Immature natural killer cell (primary cell): Measurements from ENCODE around the gene TSC22D2. TPM values are rescaled to one million over a fixed set of nuclear protein-coding genes. Genes with fewer than 3 reads are reported as not detected.

ENCODE experiments used
- DNase-seq, 3 donors: peaks; one replicate each; pipeline ENCODE4 v3.0.0; 2022; ENCODE audit warnings: mixed read lengths in 1 of 3
- H3K27ac Mint-ChIP-seq, 6 donors: one replicate each; pipeline ENCODE4 v1.8.0; 2020; ENCODE audit warnings: mixed read lengths in 6 of 6, mild to moderate bottlenecking in 5 of 6, inconsistent platforms in 4 of 6, moderate library complexity in 3 of 6
- H3K27me3 Mint-ChIP-seq, 3 donors: one replicate each; pipeline ENCODE4 v1.8.0; 2020 to 2021; ENCODE audit warnings: low read depth in 3 of 3, mild to moderate bottlenecking in 3 of 3, mixed read lengths in 3 of 3, moderate library complexity in 3 of 3, inconsistent platforms in 1 of 3
- H3K36me3 Mint-ChIP-seq, 3 donors: one replicate each; pipeline ENCODE4 v1.8.0; 2020; ENCODE audit warnings: mixed read lengths in 3 of 3, inconsistent platforms in 2 of 3, mild to moderate bottlenecking in 2 of 3
- H3K4me1 Mint-ChIP-seq, 2 donors: one replicate each; pipeline ENCODE4 v1.8.0; 2020; ENCODE audit warnings: inconsistent platforms in 2 of 2, mild to moderate bottlenecking in 2 of 2, mixed read lengths in 2 of 2, moderate library complexity in 1 of 2
- H3K4me3 Mint-ChIP-seq, 5 donors: one replicate each; pipeline ENCODE4 v1.8.0; 2020; ENCODE audit warnings: mild to moderate bottlenecking in 5 of 5, mixed read lengths in 5 of 5, inconsistent platforms in 3 of 5, moderate library complexity in 3 of 5
- H3K9me3 Mint-ChIP-seq, 6 donors: one replicate each; pipeline ENCODE4 v1.8.0; 2020; ENCODE audit warnings: mild to moderate bottlenecking in 6 of 6, mixed read lengths in 6 of 6, inconsistent platforms in 4 of 6, moderate library complexity in 3 of 6
- polyA plus RNA-seq, 3 donors: library from polyadenylated mRNA; unstranded; fragments of 300-500 nt; fragmentation: Illumina TruSeq; gene quantifications; one replicate each; pipeline ENCODE4 v1.2.3, GENCODE V29; 2021

The TSC22D2 gene
- 10 to 100 TPM in 1 of 3 donors, 1 to 10 TPM in 2; 6.4 to 10.4 (median 9.0) TPM for polyA plus RNA-seq

GRCh38 chr3:150408221-150409124, at the start of gene TSC22D2:
Gene TSC22D2 (plus strand): TSS chr3:150408298. CDS start chr3:150409351, 1,053 bp downstream.
- Mint-ChIP-seq H3K27me3 (peaks cover 13 to 31% (median 17%) of the 10 kb centered on the region in 3 donors), H3K4me1 (peaks cover 38 to 46% of the 10 kb centered on the region in 2 donors), H3K36me3 (no peaks in the 10 kb centered on the region), H3K9me3 (peaks cover 0 to 2% (median 0%) of the 10 kb centered on the region in 6 donors), H3K27ac (peak within 1 kb of the TSS; percentile 94 to 99 (median 98)), H3K4me3 (peak within 1 kb of the TSS; percentile 89 to 97 (median 91))
- DNase-seq: peak; percentile 97

GRCh38 chr3:150359381-150359780, 48.7 kb upstream of the TSC22D2 start:
- DNase-seq: no peak

GRCh38 chr3:150360966-150361365, 47.1 kb upstream of the TSC22D2 start:
- no peak overlapping the region for H3K4me3 Mint-ChIP-seq
- H3K9me3 Mint-ChIP-seq: no peaks in the 10 kb centered on the region
- no peaks in the 10 kb centered on the region for H3K36me3 Mint-ChIP-seq
- H3K27me3 Mint-ChIP-seq: no peaks in the 10 kb centered on the region
- no peaks in the 10 kb centered on the region for H3K4me1 Mint-ChIP-seq
- no peak overlapping the region for H3K27ac Mint-ChIP-seq
- no peak for DNase-seq

More at GRCh38 chr3:150359381-150359780, 48.7 kb upstream of the TSC22D2 start:
- Mint-ChIP-seq H3K36me3 (no peaks in the 10 kb centered on the region), H3K27ac (no peak overlapping the region), H3K4me3 (no peak overlapping the region), H3K4me1 (no peaks in the 10 kb centered on the region), H3K9me3 (no peaks in the 10 kb centered on the region), H3K27me3 (peaks cover 0 to 2% (median 0%) of the 10 kb centered on the region in 3 donors)

- Mint-ChIP-seq H3K27ac (no peak overlapping the region), H3K36me3 (no peaks in the 10 kb centered on the region)
Measured at GRCh38 chr3:150362515-150363302, 45.4 kb upstream of the TSC22D2 start.

GRCh38 chr3:150363420-150363819, 44.7 kb upstream of the TSC22D2 start:
- Mint-ChIP-seq H3K36me3 (no peaks in the 10 kb centered on the region), H3K27ac (no peak overlapping the region), H3K27me3 (no peaks in the 10 kb centered on the region), H3K4me3 (no peak overlapping the region), H3K4me1 (no peaks in the 10 kb centered on the region), H3K9me3 (no peaks in the 10 kb centered on the region)
- DNase-seq: no peak

More at GRCh38 chr3:150362515-150363302, 45.4 kb upstream of the TSC22D2 start:
- no peaks in the 10 kb centered on the region for H3K4me1 Mint-ChIP-seq
- H3K9me3 Mint-ChIP-seq: no peaks in the 10 kb centered on the region
- DNase-seq: no peak
- H3K27me3 Mint-ChIP-seq: no peaks in the 10 kb centered on the region
- no peak overlapping the region for H3K4me3 Mint-ChIP-seq

GRCh38 chr3:150365132-150365604, 42.9 kb upstream of the TSC22D2 start:
- Mint-ChIP-seq H3K36me3 (no peaks in the 10 kb centered on the region), H3K4me3 (no peak overlapping the region), H3K4me1 (no peaks in the 10 kb centered on the region), H3K27me3 (no peaks in the 10 kb centered on the region), H3K9me3 (no peaks in the 10 kb centered on the region), H3K27ac (no peak overlapping the region)
- DNase-seq: no peak

GRCh38 chr3:150367757-150368156, 40.3 kb upstream of the TSC22D2 start:
- no peak for DNase-seq
- H3K4me1 Mint-ChIP-seq: no peaks in the 10 kb centered on the region
- no peaks in the 10 kb centered on the region for H3K36me3 Mint-ChIP-seq
- H3K4me3 Mint-ChIP-seq: no peak overlapping the region
- H3K9me3 Mint-ChIP-seq: no peaks in the 10 kb centered on the region
- H3K27ac Mint-ChIP-seq: no peak overlapping the region
- H3K27me3 Mint-ChIP-seq: no peaks in the 10 kb centered on the region

- Mint-ChIP-seq H3K4me3 (no peak overlapping the region), H3K27me3 (peaks cover 0 to 1% (median 0%) of the 10 kb centered on the region in 3 donors), H3K4me1 (peaks cover 0 to 12% of the 10 kb centered on the region in 2 donors), H3K36me3 (no peaks in the 10 kb centered on the region), H3K27ac (peak overlapping the region in 1 of 6 donors; percentile 35), H3K9me3 (no peaks in the 10 kb centered on the region)
- DNase-seq: no peak
Measured at GRCh38 chr3:150370122-150370602, 37.9 kb upstream of the TSC22D2 start.

GRCh38 chr3:150370999-150371398, 37.1 kb upstream of the TSC22D2 start:
- Mint-ChIP-seq H3K36me3 (no peaks in the 10 kb centered on the region), H3K4me3 (no peak overlapping the region), H3K27me3 (peaks cover 0 to 1% (median 0%) of the 10 kb centered on the region in 3 donors), H3K27ac (no peak overlapping the region), H3K9me3 (no peaks in the 10 kb centered on the region), H3K4me1 (peaks cover 0 to 12% of the 10 kb centered on the region in 2 donors)
- DNase-seq: no peak

GRCh38 chr3:150371741-150372254, 36.3 kb upstream of the TSC22D2 start:
- H3K27ac Mint-ChIP-seq: no peak overlapping the region
- no peaks in the 10 kb centered on the region for H3K36me3 Mint-ChIP-seq
- H3K27me3 Mint-ChIP-seq: peaks cover 0 to 1% (median 0%) of the 10 kb centered on the region in 3 donors
- H3K4me1 Mint-ChIP-seq: peaks cover 0 to 12% of the 10 kb centered on the region in 2 donors
- no peaks in the 10 kb centered on the region for H3K9me3 Mint-ChIP-seq
- no peak for DNase-seq
- H3K4me3 Mint-ChIP-seq: no peak overlapping the region

- Mint-ChIP-seq H3K9me3 (no peaks in the 10 kb centered on the region), H3K4me1 (peaks cover 0 to 12% of the 10 kb centered on the region in 2 donors), H3K36me3 (no peaks in the 10 kb centered on the region), H3K4me3 (no peak overlapping the region), H3K27me3 (peaks cover 0 to 1% (median 0%) of the 10 kb centered on the region in 3 donors), H3K27ac (no peak overlapping the region)
- DNase-seq: no peak
Measured at GRCh38 chr3:150372320-150372719, 35.8 kb upstream of the TSC22D2 start.

- Mint-ChIP-seq H3K27ac (peak overlapping the region in 1 of 6 donors; percentile 53), H3K9me3 (no peaks in the 10 kb centered on the region), H3K4me1 (peaks cover 0 to 12% of the 10 kb centered on the region in 2 donors), H3K36me3 (no peaks in the 10 kb centered on the region), H3K4me3 (no peak overlapping the region), H3K27me3 (peaks cover 0 to 1% (median under 1%) of the 10 kb centered on the region in 3 donors)
- DNase-seq: no peak
Measured at GRCh38 chr3:150372722-150373121, 35.4 kb upstream of the TSC22D2 start.

GRCh38 chr3:150373234-150373875, 34.7 kb upstream of the TSC22D2 start:
- H3K27me3 Mint-ChIP-seq: peaks cover 0 to 3% (median 1%) of the 10 kb centered on the region in 3 donors

More at GRCh38 chr3:150373234-150373875, 34.7 kb upstream of the TSC22D2 start:
- Mint-ChIP-seq H3K4me1 (peaks cover 0 to 12% of the 10 kb centered on the region in 2 donors), H3K4me3 (peak overlapping the region; percentile 43 to 70 (median 51)), H3K9me3 (no peaks in the 10 kb centered on the region), H3K36me3 (peaks cover 0 to 6% (median 0%) of the 10 kb centered on the region in 3 donors), H3K27ac (peak overlapping the region in 4 of 6 donors; percentile 4 to 54 (median 15))
- no peak for DNase-seq
